Heart right ventricle (tissue), 16 donors: Measurements from ENCODE around the gene PNMA1. TPM values are rescaled to one million over a fixed set of nuclear protein-coding genes. Genes with fewer than 3 reads are reported as not detected.

Experiments
- ATAC-seq, 8 donors: fragments of 200-7000 bp; cut with Tn5 transposase; one replicate each; pipeline ENCODE4 v1.9.1; 2020; ENCODE audit warnings: mild to moderate bottlenecking in 8 of 8, moderate library complexity in 8 of 8, moderate number of reproducible peaks in 1 of 8
- DNase-seq, 2 donors: peaks; one replicate each; pipeline ENCODE4 v3.0.0-alpha.2; 2020
- H3K27ac ChIP-seq, 10 donors: fragments of 200-600 bp; sonication (generic) in 2 of 10; one replicate each; pipeline versions ENCODE4 v1.5.0 to v1.8.0; 2020 to 2022; ENCODE audit warnings: mild to moderate bottlenecking in 3 of 10
- H3K27me3 ChIP-seq, 7 donors: fragments of 200-600 bp; one replicate each; pipeline ENCODE4 v1.8.0; 2021 to 2022; ENCODE audit warnings: mild to moderate bottlenecking in 2 of 7
- H3K36me3 ChIP-seq, 9 donors: fragments of 200-600 bp; sonication (generic) in 1 of 9; one replicate each; pipeline versions ENCODE4 v1.5.0 to v1.8.0; 2020 to 2022; ENCODE audit warnings: mild to moderate bottlenecking in 2 of 9
- H3K4me1 ChIP-seq, 9 donors: fragments of 200-600 bp; sonication (generic) in 1 of 9; one replicate each; pipeline versions ENCODE4 v1.5.0 to v1.8.0; 2020 to 2022; ENCODE audit warnings: mild to moderate bottlenecking in 4 of 9
- H3K4me3 ChIP-seq, 10 donors: fragments of 200-600 bp; sonication (generic) in 2 of 10; one replicate each; pipeline versions ENCODE4 v1.5.0 to v1.8.0; 2020 to 2022; ENCODE audit warnings: mild to moderate bottlenecking in 7 of 10, moderate library complexity in 2 of 10
- H3K9me3 ChIP-seq, 11 donors: fragments of 200-600 bp in 10 of 11; sonication (generic) in 2 of 11; one replicate each; pipeline versions ENCODE4 v1.5.0 to v1.8.0; 2013 to 2022; ENCODE audit warnings: mild to moderate bottlenecking in 2 of 11, control low read depth in 1 of 11, moderate library complexity in 1 of 11
- WGBS, 2 donors: extraction: QIAGEN DNeasy Blood & Tissue Kit; methylation state at CpG; one replicate each; pipeline ENCODE4 v1.1.7; 2013; ENCODE audit warnings: inconsistent platforms in 1 of 2; 5-methylcytosine and 5-hydroxymethylcytosine counted together
- intact Hi-C, 10 donors: fragments of 100-400 bp; cut with DNase I; formaldehyde crosslinking; loops; one replicate each; pipeline versions ENCODE4 v1.11.1 to v1.14.2; 2022
- polyA plus RNA-seq, 2 donors: library from polyadenylated mRNA; stranded (reverse); fragments of 200-250 nt; gene quantifications; one replicate each; pipeline ENCODE4 v1.2.3, GENCODE V29; 2013
- total RNA-seq, 10 donors: library from RNA; stranded (reverse); fragmentation: NEBNext Ultra II Directional in 3 of 10; extraction: Animal tissue kit (Norgen Biotek cat#: 25700) in 3 of 10; gene quantifications; one replicate each; pipeline versions ENCODE4 v1.2.1 to v1.2.4, GENCODE V29; 2021 to 2023
- TF ChIP-seq, protein P1 (sequence below), 9 donors: fragments of 200-600 bp; sonication (generic) in 2 of 9; IDR thresholded peaks; one replicate each; pipeline versions ENCODE4 v1.5.0 to v1.8.0; 2021 to 2022; ENCODE audit warnings: antibody characterized with exemption in 9 of 9, mild to moderate bottlenecking in 5 of 9, moderate library complexity in 1 of 9
- donor health status: Arrhythmogenic right ventricular cardiomyopathy.
- donor health status: ischemic (EF 13 %, LVEDD 7.1; RV severe dilation, severe dysfunction).
- donor health status: healthy with polysubstance abuse.
- donor health status: DM: no; HTN: yes; CAD: no.
- donor health status: DM: no; HTN: no; CAD: no.
- donor health status: ischemic (EF 25% LVEDD 6.9; RV normal size, moderate dysfunction).
- donor health status: ischemic (EF 25% LVEDD 5.7; RV mildly dilated, moderate dysfunction).
- donor health status: healthy.
- donor health status: DM: yes; HTN: yes; CAD: no.
- donor health status: Ischemic cardiomyopathy.
- donor health status: ischemic (EF 35%, LVEDD 5.7; RV mildly dilated, moderate dysfunction).
- donor health status: nonischemic (EF 11% LVEDD 7.7; RV severe dilation, severe dysfunction).
- donor health status: DM: yes; HTN: yes; CAD: no.
- donor health status: PGD.
- donor health status: ischemic (EF 29% LVEDD 5.4; RV normal size, mild dysfunction).
- donor health status: nonischemic (EF 23%, LVEDD 6.1; RV moderate dilation, normal function).

Gene PNMA1
- total and polyA plus RNA-seq, 12 donors = 6.6 to 30.8 (median 23.1) TPM

DNA sequence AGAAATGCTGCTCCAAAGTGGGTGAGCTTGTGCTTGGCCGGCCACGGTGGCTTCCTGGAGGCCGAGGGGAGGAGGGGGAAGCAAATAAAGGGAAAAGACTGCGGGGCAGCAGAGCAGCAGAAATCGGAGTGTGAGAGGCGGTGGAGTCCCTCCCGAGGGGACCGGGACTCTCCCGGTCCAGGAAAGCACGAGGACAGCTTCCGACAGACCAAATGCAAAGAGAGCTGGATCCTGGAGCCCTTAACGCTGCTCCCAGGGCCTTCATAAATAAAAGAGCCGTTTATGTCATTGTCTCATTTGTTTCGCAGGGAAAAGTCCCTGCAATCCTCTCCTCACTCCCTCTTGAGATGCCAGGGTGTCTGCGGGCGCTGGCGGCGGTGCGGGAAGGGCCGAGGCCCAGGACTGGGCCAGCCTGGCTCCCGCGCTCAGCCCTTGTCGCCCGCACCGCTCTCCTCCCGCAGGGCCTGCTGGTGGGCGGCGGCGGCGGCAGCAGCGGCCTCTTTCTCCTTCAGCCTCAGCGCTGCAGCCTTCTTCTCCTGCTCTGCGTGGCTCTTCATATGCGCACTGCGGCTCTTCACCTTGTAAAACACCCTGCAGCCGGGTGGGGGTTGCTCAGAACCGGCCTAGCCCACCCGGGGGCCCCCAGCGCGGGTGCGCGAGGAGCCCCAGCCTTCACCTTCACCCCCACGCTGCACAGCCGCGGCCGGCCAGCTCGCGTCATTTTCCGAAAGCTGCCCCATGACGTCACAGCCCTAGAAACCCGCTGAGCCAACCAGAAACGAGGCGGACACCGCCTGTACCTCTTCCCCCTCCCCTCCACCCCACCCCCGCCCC is 4.5 kb upstream of the PNMA1 start:
- peaks cover 4 to 57% (median 28%) of the 10 kb centered on the region in 9 donors for H3K4me1 ChIP-seq

DNA sequence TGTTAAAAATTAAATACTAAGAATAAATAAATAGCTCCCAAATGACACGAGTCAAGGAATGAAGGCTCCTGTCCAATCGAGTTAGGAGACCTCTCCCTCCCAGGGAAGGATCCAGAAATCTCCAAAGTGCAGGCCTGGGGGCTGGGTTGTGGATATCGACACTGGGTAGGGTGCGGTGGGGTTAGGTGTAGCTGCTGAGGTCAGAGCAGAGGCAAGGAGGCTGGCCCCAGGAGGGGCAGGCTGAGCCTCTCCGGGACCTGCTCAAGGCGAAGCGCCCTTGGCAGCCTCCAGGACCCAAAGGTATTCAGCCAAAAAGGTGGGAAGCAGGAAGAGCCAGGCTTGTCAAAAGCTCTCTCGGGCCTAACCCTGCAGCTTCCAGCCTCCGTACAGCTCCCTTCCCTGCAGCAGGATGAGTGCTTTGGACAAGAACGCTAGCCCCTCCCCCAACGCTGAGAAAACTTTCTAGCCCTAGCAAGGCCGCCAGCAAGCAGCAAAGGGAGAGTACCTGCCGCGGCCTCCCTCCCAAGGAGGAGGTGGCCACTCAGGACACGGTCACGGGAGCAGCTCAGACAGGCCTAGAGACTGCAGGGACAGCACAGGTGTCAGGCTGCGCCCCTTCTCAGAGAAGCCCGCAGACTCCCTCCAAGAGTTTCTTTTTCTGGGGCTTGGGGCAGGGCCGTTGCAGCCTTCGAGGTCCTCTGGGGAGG is 3.7 kb upstream of the PNMA1 start:
- TF ChIP-seq, protein P1, sequence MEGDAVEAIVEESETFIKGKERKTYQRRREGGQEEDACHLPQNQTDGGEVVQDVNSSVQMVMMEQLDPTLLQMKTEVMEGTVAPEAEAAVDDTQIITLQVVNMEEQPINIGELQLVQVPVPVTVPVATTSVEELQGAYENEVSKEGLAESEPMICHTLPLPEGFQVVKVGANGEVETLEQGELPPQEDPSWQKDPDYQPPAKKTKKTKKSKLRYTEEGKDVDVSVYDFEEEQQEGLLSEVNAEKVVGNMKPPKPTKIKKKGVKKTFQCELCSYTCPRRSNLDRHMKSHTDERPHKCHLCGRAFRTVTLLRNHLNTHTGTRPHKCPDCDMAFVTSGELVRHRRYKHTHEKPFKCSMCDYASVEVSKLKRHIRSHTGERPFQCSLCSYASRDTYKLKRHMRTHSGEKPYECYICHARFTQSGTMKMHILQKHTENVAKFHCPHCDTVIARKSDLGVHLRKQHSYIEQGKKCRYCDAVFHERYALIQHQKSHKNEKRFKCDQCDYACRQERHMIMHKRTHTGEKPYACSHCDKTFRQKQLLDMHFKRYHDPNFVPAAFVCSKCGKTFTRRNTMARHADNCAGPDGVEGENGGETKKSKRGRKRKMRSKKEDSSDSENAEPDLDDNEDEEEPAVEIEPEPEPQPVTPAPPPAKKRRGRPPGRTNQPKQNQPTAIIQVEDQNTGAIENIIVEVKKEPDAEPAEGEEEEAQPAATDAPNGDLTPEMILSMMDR (IDR thresholded peaks at IDR 0.05) = no peak
- intact Hi-C loops = no loop called here
- 56 to 64% methylated on average over 20 of the region's 20 CpGs for WGBS, 2 donors
- peak overlapping the region in 9 of 10 donors; percentile 9 to 77 (median 65) for H3K27ac ChIP-seq
- peak in 3 of 8 donors; percentile 8 to 21 (median 17) for ATAC-seq
- H3K4me1 ChIP-seq = peaks cover 0 to 56% (median 26%) of the 10 kb centered on the region in 9 donors
- H3K27me3 ChIP-seq = no peaks in the 10 kb centered on the region
- peaks cover 0 to 82% (median 40%) of the 10 kb centered on the region in 9 donors for H3K36me3 ChIP-seq
- no peak for DNase-seq
- H3K4me3 ChIP-seq = peak overlapping the region in 5 of 10 donors; percentile 18 to 40 (median 19)
- H3K9me3 ChIP-seq = no peaks in the 10 kb centered on the region

More for the DNA sequence above, 4.5 kb upstream of the PNMA1 start:
- intact Hi-C loops = no loop called here
- no peaks in the 10 kb centered on the region for H3K27me3 ChIP-seq
- no peaks in the 10 kb centered on the region for H3K9me3 ChIP-seq
- H3K36me3 ChIP-seq = peaks cover 0 to 88% (median 40%) of the 10 kb centered on the region in 9 donors
- ATAC-seq (peak in 4 of 8 donors; percentile 15 to 46 (median 36)), DNase-seq (no peak)
- TF ChIP-seq, protein P1 (IDR thresholded peaks at IDR 0.05) = no peak
- H3K4me3 ChIP-seq = peak overlapping the region in 5 of 10 donors; percentile 18 to 40 (median 19)
- 53 to 56% methylated on average over 55 of the region's 55 CpGs for WGBS, 2 donors
- peak overlapping the region; percentile 9 to 77 (median 65) for H3K27ac ChIP-seq

DNA sequence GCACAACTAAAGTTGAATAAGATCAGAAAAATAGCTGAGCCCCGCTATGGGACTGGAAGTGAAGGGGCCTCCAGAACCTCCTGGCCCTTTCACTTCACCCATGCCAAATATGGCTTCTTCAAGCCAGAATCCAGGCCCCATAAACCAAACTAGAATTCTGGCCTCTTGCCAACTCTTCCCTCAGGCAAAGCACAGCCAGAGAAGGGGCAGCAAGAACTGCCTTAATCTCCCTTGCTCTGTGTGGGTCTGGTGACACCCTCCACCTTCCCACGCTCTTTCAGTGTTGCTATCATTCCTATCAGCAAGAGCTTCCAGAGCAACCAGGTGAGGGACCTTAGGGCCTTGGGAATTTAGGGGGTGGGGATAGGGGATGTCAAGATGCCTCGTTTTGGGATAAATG is 3.1 kb upstream of the PNMA1 start:
- Histone ChIP-seq H3K9me3 (no peaks in the 10 kb centered on the region), H3K27me3 (no peaks in the 10 kb centered on the region), H3K36me3 (peaks cover 0 to 76% (median 35%) of the 10 kb centered on the region in 9 donors), H3K4me3 (peak overlapping the region in 3 of 10 donors; percentile 18 to 40 (median 39)), H3K27ac (peak overlapping the region in 7 of 10 donors; percentile 9 to 77 (median 65)), H3K4me1 (peaks cover 0 to 56% (median 26%) of the 10 kb centered on the region in 9 donors)
- intact Hi-C loops = no loop called here
- ATAC-seq = no peak
- no peak for DNase-seq
- TF ChIP-seq, protein P1 (IDR thresholded peaks at IDR 0.05) = no peak
- WGBS, 2 donors = 71 to 77% methylated on average over 3 of the region's 3 CpGs

DNA sequence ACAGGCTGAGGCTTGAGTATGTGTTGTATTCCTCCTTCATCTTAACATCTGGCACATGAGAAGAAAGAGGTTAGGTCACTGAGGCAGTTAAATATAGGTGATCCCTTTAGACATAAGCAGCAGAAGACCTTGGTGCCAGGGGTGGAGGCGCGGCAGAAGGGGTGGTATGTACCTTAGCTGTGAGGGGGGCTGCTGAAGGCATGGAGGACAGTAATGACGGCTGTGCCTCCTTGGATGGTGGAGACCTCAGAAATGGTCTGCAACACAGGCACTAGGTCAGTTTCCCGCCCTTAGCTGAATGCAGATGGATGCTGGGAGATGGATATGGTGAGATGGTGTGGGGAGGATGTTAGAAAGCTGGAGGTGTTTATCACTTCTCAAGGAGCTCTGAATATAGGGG is 1.5 kb upstream of the PNMA1 start:
- intact Hi-C loops = no loop called here
- H3K27ac ChIP-seq = no peak overlapping the region
- ATAC-seq (no peak), DNase-seq (no peak)
- H3K4me3 ChIP-seq = no peak overlapping the region
- TF ChIP-seq, protein P1 (IDR thresholded peaks at IDR 0.05) = no peak
- 91 to 92% methylated on average over 4 of the region's 4 CpGs for WGBS, 2 donors
- peaks cover 0 to 56% (median 33%) of the 10 kb centered on the region in 9 donors for H3K4me1 ChIP-seq
- no peaks in the 10 kb centered on the region for H3K27me3 ChIP-seq
- H3K9me3 ChIP-seq = no peaks in the 10 kb centered on the region
- H3K36me3 ChIP-seq = peaks cover 0 to 60% (median 25%) of the 10 kb centered on the region in 9 donors
